Loucy (cell line): Measurements from ENCODE around the gene ATAD5.

Source experiments
- H2AFZ ChIP-seq: fragments of 200-600 bp; sonication (generic); 2 replicates; pipeline ENCODE4 v1.6.0; 2016; ENCODE audit warnings: antibody characterized with exemption, mild to moderate bottlenecking, low read length, moderate library complexity
- H3F3A ChIP-seq: fragments of 200-600 bp; 2 replicates; pipeline ENCODE4 v1.6.0; 2016; ENCODE audit warnings: antibody characterized with exemption, low read depth, mild to moderate bottlenecking
- H3K27me3 ChIP-seq: fragments of 200-600 bp; sonication (generic); 2 replicates; pipeline ENCODE4 v1.6.1; 2014; ENCODE audit warnings: low read length, mild to moderate bottlenecking; ENCODE audit not compliant: insufficient read depth, poor library complexity, severe bottlenecking
- H3K36me3 ChIP-seq: fragments of 200-600 bp; sonication (generic); 2 replicates; pipeline ENCODE4 v1.6.1; 2016; ENCODE audit warnings: low read length; ENCODE audit not compliant: insufficient read depth
- H3K4me1 ChIP-seq: fragments of 200-600 bp; sonication (generic); 2 replicates; pipeline ENCODE4 v1.5.1; 2014; ENCODE audit warnings: low read length, mild to moderate bottlenecking; ENCODE audit not compliant: insufficient read depth, poor library complexity, severe bottlenecking
- H3K4me2 ChIP-seq: fragments of 200-600 bp; sonication (generic); 2 replicates; pipeline ENCODE4 v1.6.0; 2014; ENCODE audit warnings: antibody characterized with exemption, low read length, low read depth, mild to moderate bottlenecking; ENCODE audit not compliant: poor library complexity, severe bottlenecking
- H3K4me3 ChIP-seq: fragments of 200-600 bp; sonication (generic); 2 replicates; pipeline ENCODE4 v1.5.1; 2014; ENCODE audit warnings: low read length, mild to moderate bottlenecking, mixed read lengths; ENCODE audit not compliant: poor library complexity, severe bottlenecking
- H3K79me2 ChIP-seq: fragments of 200-600 bp; sonication (generic); 2 replicates; pipeline ENCODE4 v1.6.1; 2014; ENCODE audit warnings: low read length; ENCODE audit not compliant: insufficient read depth
- H3K9ac ChIP-seq: fragments of 200-600 bp; sonication (generic); 2 replicates; pipeline ENCODE4 v1.6.0; 2014; ENCODE audit warnings: mild to moderate bottlenecking, low read depth, low read length, moderate library complexity; ENCODE audit not compliant: poor library complexity, severe bottlenecking
- H3K9me2 ChIP-seq: fragments of 200-600 bp; sonication (generic); replicated peaks from 2 replicates; pipeline ENCODE4 v1.6.1; 2016; ENCODE audit warnings: low read depth, low read length, mixed read lengths
- H3K9me3 ChIP-seq: fragments of 200-600 bp; sonication (generic); 2 replicates; pipeline ENCODE4 v1.6.1; 2014; ENCODE audit warnings: mild to moderate bottlenecking, antibody characterized with exemption, low read length, low read depth; ENCODE audit not compliant: insufficient read depth
- H4K20me1 ChIP-seq: fragments of 200-600 bp; sonication (generic); 2 replicates; pipeline ENCODE4 v1.6.0; 2014; ENCODE audit warnings: antibody characterized with exemption, low read length, mild to moderate bottlenecking; ENCODE audit not compliant: insufficient read depth, poor library complexity, severe bottlenecking
- CTCF ChIP-seq: fragments of 200-600 bp; sonication (generic); conservative IDR thresholded peaks from 2 replicates; pipeline ENCODE4 v1.5.1; 2014; ENCODE audit warnings: mild to moderate bottlenecking, antibody characterized with exemption, low read length
- EZH2phosphoT487 ChIP-seq: fragments of 200-600 bp; IDR thresholded peaks from 2 replicates; pipeline ENCODE4 v1.6.1; 2018; ENCODE audit warnings: antibody characterized with exemption, mild to moderate bottlenecking, moderate library complexity, borderline replicate concordance

The ATAD5 gene

GRCh38 chr17:30823421-30823820 lies 8.3 kb upstream of the ATAD5 start:
- Histone ChIP-seq H3K79me2 (peaks cover 60% of the 10 kb centered on the region), H3K4me3 (peak overlapping the region; percentile 88), H3K9me3 (no peaks in the 10 kb centered on the region), H2AFZ (no peak overlapping the region), H3K36me3 (no peaks in the 10 kb centered on the region), H3K27me3 (no peaks in the 10 kb centered on the region), H3K4me2 (peak overlapping the region; percentile 92), H3K4me1 (peaks cover 54% of the 10 kb centered on the region), H3K9me2 (no peaks in the 10 kb centered on the region), H3K9ac (peak overlapping the region; percentile 93), H3F3A (peaks cover 8% of the 10 kb centered on the region; the same call in 1 of the 2 replicates), H4K20me1 (peaks cover 24% of the 10 kb centered on the region)
- TF ChIP-seq CTCF (no peak), EZH2phosphoT487 (no peak)

- H3K36me3 ChIP-seq = no peaks in the 10 kb centered on the region
- H3K9me2 ChIP-seq = no peaks in the 10 kb centered on the region
- H3K9me3 ChIP-seq = no peaks in the 10 kb centered on the region
- peaks cover 24% of the 10 kb centered on the region for H4K20me1 ChIP-seq
- peak overlapping the region; percentile 94 for H2AFZ ChIP-seq
- peaks cover 8% of the 10 kb centered on the region; the same call in 1 of the 2 replicates for H3F3A ChIP-seq
- H3K27me3 ChIP-seq = no peaks in the 10 kb centered on the region
- H3K79me2 ChIP-seq = peaks cover 54% of the 10 kb centered on the region
- TF ChIP-seq EZH2phosphoT487 (no peak), CTCF (no peak)
- H3K4me3 ChIP-seq = peak overlapping the region; percentile 88
- H3K9ac ChIP-seq = peak overlapping the region; percentile 93
- peak overlapping the region; percentile 92 for H3K4me2 ChIP-seq
- H3K4me1 ChIP-seq = peaks cover 52% of the 10 kb centered on the region
These were observed 7.8 kb upstream of the ATAD5 start for GRCh38 chr17:30824002-30824355.

GRCh38 chr17:30824356-30825145 lies 7.2 kb upstream of the ATAD5 start, which contains the start of gene CRLF3:
Gene CRLF3, minus strand, starts transcription at chr17:30824692. Its CDS starts 41 bp downstream, at chr17:30824651.
- Histone ChIP-seq H3K4me3 (peak within 1 kb of the TSS; percentile 88), H3F3A (peaks cover 8% of the 10 kb centered on the region; the same call in 1 of the 2 replicates), H3K79me2 (peaks cover 48% of the 10 kb centered on the region), H2AFZ (peak within 1 kb of the TSS; percentile 94), H3K9me2 (no peaks in the 10 kb centered on the region), H4K20me1 (peaks cover 24% of the 10 kb centered on the region), H3K9ac (peak within 1 kb of the TSS; percentile 93), H3K4me2 (peak within 1 kb of the TSS; percentile 92), H3K27me3 (no peaks in the 10 kb centered on the region), H3K4me1 (peaks cover 46% of the 10 kb centered on the region), H3K9me3 (no peaks in the 10 kb centered on the region), H3K36me3 (no peaks in the 10 kb centered on the region)
- TF ChIP-seq CTCF (peak; percentile 53), EZH2phosphoT487 (no peak)
